ENCODE data around the gene SPAG16.

Gene SPAG16

DNA sequence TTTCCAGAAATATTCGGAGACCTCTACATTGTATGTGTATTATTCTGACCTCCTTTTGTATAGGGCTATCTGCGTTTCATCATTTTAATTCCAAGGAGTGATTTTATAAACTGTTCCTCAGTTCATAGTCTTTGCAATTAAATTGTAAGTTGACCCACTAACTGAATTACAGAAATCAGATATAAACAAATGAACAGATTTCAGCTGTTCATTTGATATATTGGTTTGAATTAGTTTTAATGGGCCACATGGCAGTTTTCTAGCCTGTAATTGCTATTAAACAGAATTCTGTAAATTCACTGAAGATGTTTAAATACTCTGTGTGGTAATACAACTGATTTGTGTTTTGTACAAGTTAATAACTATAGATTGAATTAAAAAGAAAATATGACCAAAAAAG, 780.2 kb downstream of the SPAG16 start:
- no peaks in the 10 kb centered on the region for H3K9me2 ChIP-seq (replicated peaks; ENCODE audit: insufficient read depth, low read length)
- no peaks in the 10 kb centered on the region for H3K9me3 ChIP-seq (ENCODE audit: insufficient read depth, low read length)
- H3K4me2 ChIP-seq (ENCODE audit: low read depth, low read length, poor library complexity, severe bottlenecking), result no peak overlapping the region
- H3K4me3 ChIP-seq (ENCODE audit: insufficient read depth, low read length, poor library complexity, severe bottlenecking), result no peak overlapping the region
- H3K79me2 ChIP-seq (ENCODE audit: insufficient read depth, low read length), result no peaks in the 10 kb centered on the region
- no peaks in the 10 kb centered on the region for H3K36me3 ChIP-seq (ENCODE audit: low read length)
- no peaks in the 10 kb centered on the region for H3F3A ChIP-seq (ENCODE audit: insufficient read depth)
- H2AFZ ChIP-seq (ENCODE audit: low read depth, low read length, severe bottlenecking), result no peak overlapping the region
- H4K20me1 ChIP-seq (ENCODE audit: low read depth, low read length), result no peaks in the 10 kb centered on the region
- no peak overlapping the region for H3K27ac ChIP-seq (ENCODE audit: low read depth, low read length)
- no peaks in the 10 kb centered on the region for H3K27me3 ChIP-seq (ENCODE audit: low read length)
- H3K9ac ChIP-seq (ENCODE audit: low read length), result no peak overlapping the region
- TF ChIP-seq CTCF (IDR thresholded peaks at IDR 0.05; ENCODE audit: insufficient read depth, low read length, poor library complexity, severe bottlenecking) (no peak), EZH2phosphoT487 (conservative IDR thresholded peaks at IDR 0.05; ENCODE audit: low read length) (no peak)

DNA sequence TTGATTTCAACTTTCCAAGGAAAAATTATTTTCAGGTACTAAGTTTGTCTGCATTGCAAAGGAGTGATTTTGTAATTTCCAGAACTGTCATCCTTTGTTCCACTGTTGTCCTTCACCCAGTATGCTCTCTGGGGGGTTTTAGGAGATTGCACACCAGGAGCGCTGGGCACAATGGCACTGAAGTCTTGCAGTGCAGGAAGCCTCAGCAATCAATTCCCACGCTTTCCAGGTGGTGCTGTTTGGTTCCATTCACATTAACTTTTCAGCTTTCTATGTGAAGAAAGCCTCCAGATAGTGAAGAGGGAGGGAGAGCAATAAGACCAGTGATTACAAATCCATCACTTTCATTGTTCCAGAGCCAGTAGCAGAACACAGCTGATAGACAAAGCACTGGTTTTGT, 782.6 kb downstream of the SPAG16 start:
- Histone ChIP-seq H3K79me2 (ENCODE audit: insufficient read depth, low read length) (no peaks in the 10 kb centered on the region), H3F3A (ENCODE audit: insufficient read depth) (no peaks in the 10 kb centered on the region), H4K20me1 (ENCODE audit: low read depth, low read length) (no peaks in the 10 kb centered on the region), H3K27me3 (ENCODE audit: low read length) (no peaks in the 10 kb centered on the region), H3K9me2 (replicated peaks; ENCODE audit: insufficient read depth, low read length) (no peaks in the 10 kb centered on the region), H3K36me3 (ENCODE audit: low read length) (no peaks in the 10 kb centered on the region), H3K9me3 (ENCODE audit: insufficient read depth, low read length) (no peaks in the 10 kb centered on the region), H3K27ac (ENCODE audit: low read depth, low read length) (no peak overlapping the region), H3K4me3 (ENCODE audit: insufficient read depth, low read length, poor library complexity, severe bottlenecking) (no peak overlapping the region), H3K4me2 (ENCODE audit: low read depth, low read length, poor library complexity, severe bottlenecking) (no peak overlapping the region), H2AFZ (ENCODE audit: low read depth, low read length, severe bottlenecking) (no peak overlapping the region), H3K9ac (ENCODE audit: low read length) (no peak overlapping the region)
- TF ChIP-seq CTCF (IDR thresholded peaks at IDR 0.05; ENCODE audit: insufficient read depth, low read length, poor library complexity, severe bottlenecking), result no peak
- no peak for TF ChIP-seq EZH2phosphoT487 (conservative IDR thresholded peaks at IDR 0.05; ENCODE audit: low read length)

- H3K4me3 ChIP-seq (ENCODE audit: insufficient read depth, low read length, poor library complexity, severe bottlenecking), result no peak overlapping the region
- H3K27ac ChIP-seq (ENCODE audit: low read depth, low read length), result no peak overlapping the region
- no peaks in the 10 kb centered on the region for H3K79me2 ChIP-seq (ENCODE audit: insufficient read depth, low read length)
- no peaks in the 10 kb centered on the region for H3K9me2 ChIP-seq (replicated peaks; ENCODE audit: insufficient read depth, low read length)
- no peak overlapping the region for H3K4me2 ChIP-seq (ENCODE audit: low read depth, low read length, poor library complexity, severe bottlenecking)
- H2AFZ ChIP-seq (ENCODE audit: low read depth, low read length, severe bottlenecking), result no peak overlapping the region
- TF ChIP-seq CTCF (IDR thresholded peaks at IDR 0.05; ENCODE audit: insufficient read depth, low read length, poor library complexity, severe bottlenecking), result no peak
- no peak for TF ChIP-seq EZH2phosphoT487 (conservative IDR thresholded peaks at IDR 0.05; ENCODE audit: low read length)
- H3F3A ChIP-seq (ENCODE audit: insufficient read depth), result no peaks in the 10 kb centered on the region
- H3K36me3 ChIP-seq (ENCODE audit: low read length), result no peaks in the 10 kb centered on the region
- no peaks in the 10 kb centered on the region for H3K27me3 ChIP-seq (ENCODE audit: low read length)
- no peaks in the 10 kb centered on the region for H4K20me1 ChIP-seq (ENCODE audit: low read depth, low read length)
- H3K9ac ChIP-seq (ENCODE audit: low read length), result no peak overlapping the region
- no peaks in the 10 kb centered on the region for H3K9me3 ChIP-seq (ENCODE audit: insufficient read depth, low read length)
These were observed 785.0 kb downstream of the SPAG16 start for GRCh38 chr2:214069254-214069653.

DNA sequence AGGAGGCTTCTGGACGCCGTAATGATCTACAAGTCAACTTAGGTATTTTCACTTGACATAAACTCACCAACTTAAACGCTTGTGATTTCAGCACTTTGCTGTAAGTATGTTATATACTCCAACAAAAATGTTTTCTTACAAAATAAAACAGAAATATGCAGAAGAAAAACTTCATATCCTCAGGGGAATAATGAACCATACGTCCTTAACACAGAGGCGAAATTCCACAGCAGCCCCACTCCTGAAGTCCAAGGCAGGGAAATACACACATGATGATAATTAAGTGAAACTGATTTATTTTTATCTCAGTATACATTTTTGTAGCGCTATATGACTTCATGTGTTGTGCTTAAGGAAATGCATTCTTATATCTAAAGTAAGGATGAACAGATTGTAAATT, 791.2 kb downstream of the SPAG16 start:
- H4K20me1 ChIP-seq (ENCODE audit: low read depth, low read length), result no peaks in the 10 kb centered on the region
- no peaks in the 10 kb centered on the region for H3K36me3 ChIP-seq (ENCODE audit: low read length)
- H3K4me3 ChIP-seq (ENCODE audit: insufficient read depth, low read length, poor library complexity, severe bottlenecking), result no peak overlapping the region
- H3K27me3 ChIP-seq (ENCODE audit: low read length), result no peaks in the 10 kb centered on the region
- no peak overlapping the region for H3K4me2 ChIP-seq (ENCODE audit: low read depth, low read length, poor library complexity, severe bottlenecking)
- H3K27ac ChIP-seq (ENCODE audit: low read depth, low read length), result no peak overlapping the region
- H3K9ac ChIP-seq (ENCODE audit: low read length), result no peak overlapping the region
- H3F3A ChIP-seq (ENCODE audit: insufficient read depth), result no peaks in the 10 kb centered on the region
- H3K79me2 ChIP-seq (ENCODE audit: insufficient read depth, low read length), result no peaks in the 10 kb centered on the region
- no peak overlapping the region for H2AFZ ChIP-seq (ENCODE audit: low read depth, low read length, severe bottlenecking)
- no peaks in the 10 kb centered on the region for H3K9me3 ChIP-seq (ENCODE audit: insufficient read depth, low read length)
- no peaks in the 10 kb centered on the region for H3K9me2 ChIP-seq (replicated peaks; ENCODE audit: insufficient read depth, low read length)
- TF ChIP-seq EZH2phosphoT487 (conservative IDR thresholded peaks at IDR 0.05; ENCODE audit: low read length) (no peak), CTCF (IDR thresholded peaks at IDR 0.05; ENCODE audit: insufficient read depth, low read length, poor library complexity, severe bottlenecking) (no peak)
